HG03039 (cell line): ENCODE results near the gene ZNRF3.
"Not testable (repeated sequence)": the region's sequence is repeated elsewhere in the genome, so short reads cannot be mapped to it uniquely, and the experiment has no call there.

Experiments used
- ATAC-seq: cut with Tn5 transposase; IDR thresholded peaks from one replicate; pipeline ENCODE4 v1.9.1; 2021; ENCODE audit warnings: mild to moderate bottlenecking, moderate library complexity; ENCODE audit not compliant: unreplicated experiment

ZNRF3 gene

DNA sequence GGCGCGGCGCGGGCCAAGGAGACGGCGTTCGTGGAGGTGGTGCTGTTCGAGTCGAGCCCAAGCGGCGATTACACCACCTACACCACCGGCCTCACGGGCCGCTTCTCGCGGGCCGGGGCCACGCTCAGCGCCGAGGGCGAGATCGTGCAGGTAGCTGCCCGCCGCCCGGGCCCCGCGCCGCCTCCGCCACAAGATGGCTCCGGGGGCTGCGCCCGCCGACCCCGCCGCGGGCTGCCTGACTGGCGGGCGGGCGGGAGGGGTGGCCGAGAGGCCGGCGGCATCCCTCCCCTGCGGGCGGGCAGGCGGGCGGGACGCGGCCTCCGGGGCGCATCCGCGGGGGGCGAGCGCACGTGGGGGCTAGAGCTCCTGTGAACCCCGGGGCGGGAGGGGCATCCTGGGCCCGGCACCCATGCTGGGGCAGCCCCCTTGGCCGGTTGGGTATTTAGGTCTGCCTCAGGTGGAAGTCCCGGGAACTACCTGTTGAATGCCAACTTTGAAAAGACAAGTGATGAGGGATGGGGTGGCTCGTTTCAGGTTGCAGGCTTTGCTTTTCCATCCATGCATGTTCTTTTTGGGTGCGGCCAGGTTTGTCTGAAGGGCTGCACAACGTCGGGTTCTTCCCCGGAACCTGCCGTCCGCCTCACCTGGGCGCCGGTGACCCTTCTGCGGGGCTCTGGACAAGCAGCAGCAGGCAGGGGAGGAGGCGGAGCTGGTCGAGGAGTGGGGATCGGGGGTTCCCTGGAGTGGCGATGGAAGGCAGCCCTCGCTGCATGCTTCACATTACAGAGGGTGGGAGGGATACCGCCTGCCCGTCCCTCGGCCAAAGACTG is 760 bp downstream of the ZNRF3 start:
- ATAC-seq = peak; percentile 20

GRCh38 chr22:28884747-28885350 is 1.5 kb downstream of the ZNRF3 start:
- ATAC-seq = no peak

DNA sequence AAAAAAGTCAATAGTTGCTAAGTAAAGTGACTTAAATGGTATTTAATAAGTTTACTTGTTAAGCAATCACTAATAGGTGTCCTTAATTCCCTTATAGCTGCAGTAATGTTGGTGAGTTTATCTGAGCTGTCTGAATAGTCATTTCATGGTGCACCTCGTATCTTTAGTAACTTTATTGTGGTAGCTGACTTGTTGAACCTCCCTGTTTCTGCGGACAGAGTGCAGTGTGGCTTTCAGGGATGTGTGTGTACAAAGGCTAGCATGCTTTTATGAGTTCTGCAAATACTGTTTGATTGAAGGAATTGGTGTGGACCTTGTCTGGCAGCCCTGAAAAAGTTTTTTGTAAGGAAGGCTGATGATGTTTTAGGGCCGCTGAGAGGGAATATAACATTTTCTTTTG is 2.6 kb downstream of the ZNRF3 start:
- no peak for ATAC-seq

DNA sequence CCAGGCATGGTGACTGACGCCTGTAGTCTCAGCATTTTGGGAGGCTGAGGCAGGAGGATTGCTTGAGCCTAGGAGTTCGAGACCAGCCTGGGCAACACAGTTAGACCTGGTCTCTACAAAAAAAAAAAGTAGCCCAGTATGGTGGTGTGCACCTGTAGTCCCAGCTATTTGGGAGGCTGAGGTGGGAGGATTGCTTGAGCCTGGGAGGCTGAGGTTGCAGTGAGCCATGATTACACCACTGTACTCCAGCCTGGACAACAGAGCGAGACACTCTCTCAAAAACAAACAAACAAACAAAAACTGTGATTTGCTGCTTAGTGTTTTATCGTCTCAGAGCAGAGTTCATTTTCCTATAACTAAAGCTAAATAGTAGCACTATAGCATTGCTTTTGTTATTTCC is 3.3 kb downstream of the ZNRF3 start:
- not testable (repeated sequence) for ATAC-seq

DNA sequence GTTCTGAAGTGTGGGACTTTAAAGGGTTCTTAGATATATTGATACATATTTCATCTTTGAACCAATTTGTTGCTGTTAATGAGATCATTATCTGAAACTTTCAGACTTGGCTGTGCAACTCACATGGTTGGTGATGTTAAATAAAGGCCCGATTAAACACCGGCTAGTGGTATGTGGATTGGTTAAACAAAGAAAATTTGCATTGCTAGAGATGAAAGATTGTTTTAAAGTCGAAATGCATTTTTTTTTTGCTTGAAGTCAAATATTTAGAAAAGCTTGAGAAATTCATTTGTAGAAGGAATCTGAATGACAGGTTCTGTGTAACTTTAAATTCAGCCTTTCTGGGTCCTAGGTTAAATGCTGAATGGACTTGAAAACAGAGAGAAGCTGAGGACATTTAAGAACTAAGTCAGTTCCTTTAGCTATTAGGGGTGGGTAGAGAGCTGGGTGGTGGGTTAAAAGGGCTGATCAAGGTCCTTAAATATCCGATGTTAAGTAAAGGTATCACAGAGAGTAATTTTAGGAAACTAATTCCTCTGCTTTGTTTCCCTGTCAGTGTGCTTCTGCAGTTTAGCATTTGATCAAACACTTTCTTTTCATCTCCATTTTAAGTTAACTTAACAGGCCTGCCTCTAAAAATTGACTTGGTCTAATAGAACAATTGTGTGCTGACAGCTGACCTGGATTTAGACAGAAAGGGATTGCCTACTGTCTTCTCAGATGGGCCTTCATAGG is 4.5 kb downstream of the ZNRF3 start:
- no peak for ATAC-seq

DNA sequence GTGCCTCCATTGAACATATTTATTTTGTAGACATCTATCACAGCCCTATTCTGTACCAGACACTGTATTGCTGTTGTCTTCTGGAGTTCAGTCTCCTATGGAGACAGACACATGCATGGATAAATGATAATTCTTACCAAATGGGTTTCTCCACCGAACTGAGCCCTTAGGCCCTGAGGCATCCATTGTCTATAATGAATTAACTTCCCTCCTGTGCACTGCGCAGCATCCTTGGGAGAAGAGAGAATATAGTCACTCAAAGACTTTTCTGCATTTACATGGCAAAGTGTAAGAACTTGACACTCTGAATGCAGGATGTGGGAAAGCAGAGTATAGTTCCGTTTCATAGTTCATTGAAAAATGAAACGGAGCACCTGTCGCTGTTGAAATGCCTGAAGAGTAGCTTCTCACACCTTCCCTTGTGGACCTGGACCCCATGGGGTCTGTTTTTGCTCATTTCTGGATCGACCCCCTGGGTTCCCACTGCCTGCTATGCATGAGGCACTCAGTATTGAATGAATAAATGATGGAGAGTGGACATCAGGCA is 6.2 kb downstream of the ZNRF3 start:
- ATAC-seq = no peak

DNA sequence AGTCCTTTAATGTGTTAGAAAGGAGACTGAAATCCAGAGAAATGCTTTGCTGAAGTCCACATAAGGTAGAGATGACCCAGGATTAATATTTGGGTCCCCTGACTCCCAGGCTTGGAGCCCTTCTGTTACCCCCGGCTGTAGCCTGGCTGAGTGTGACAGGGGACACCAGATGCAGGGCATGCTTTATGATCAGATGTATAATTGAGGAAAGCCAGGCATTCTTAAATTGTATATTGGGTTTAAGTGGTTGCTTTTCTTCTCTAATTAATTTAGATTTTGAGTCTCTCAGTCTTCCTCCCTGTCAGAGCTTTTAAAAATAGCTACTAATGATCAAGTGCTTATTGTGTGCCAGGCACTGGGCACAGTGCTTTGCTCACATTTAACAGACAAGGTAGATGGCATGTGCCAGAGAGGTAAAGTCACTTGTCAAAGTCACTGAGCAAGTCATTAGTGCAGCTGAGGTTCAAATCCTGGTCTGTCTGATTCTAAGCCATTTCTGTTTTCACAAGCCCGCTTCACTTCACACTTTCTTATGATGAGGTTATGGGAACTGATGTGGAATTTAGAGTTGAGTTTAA is 7.9 kb downstream of the ZNRF3 start:
- ATAC-seq = no peak

DNA sequence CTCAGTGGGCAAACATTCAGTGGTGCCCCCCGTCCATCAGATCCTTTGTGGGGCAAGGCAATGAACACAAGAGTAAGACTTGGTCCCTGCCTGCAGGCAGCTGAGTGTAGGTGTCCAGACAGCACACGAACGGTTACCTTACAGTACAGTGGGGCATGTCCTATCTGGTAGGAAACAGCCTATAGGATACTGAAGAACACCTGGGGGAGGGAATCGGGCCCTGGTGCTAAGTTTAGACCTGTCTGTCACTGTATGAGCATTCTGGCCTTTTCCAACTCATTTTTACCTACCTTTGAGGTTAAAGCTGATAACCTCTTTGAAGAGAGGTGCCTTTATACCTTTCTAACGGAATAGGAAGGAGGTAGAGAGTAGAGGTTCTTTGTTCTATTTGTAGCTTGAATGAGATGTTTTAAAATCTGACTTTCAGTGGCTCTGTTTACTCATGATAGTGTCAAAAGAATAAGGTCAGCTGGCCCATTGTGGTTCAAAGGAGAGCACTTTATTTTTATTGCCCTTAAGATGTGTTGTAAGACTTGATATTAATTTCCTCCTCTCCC is 8.9 kb downstream of the ZNRF3 start:
- ATAC-seq = no peak

GRCh38 chr22:28893810-28894209 is 10.4 kb downstream of the ZNRF3 start:
- no peak for ATAC-seq

- ATAC-seq = no peak
Measured at GRCh38 chr22:28894334-28894733, 11.0 kb downstream of the ZNRF3 start.

- ATAC-seq = no peak
Measured at GRCh38 chr22:28894807-28895206, 11.4 kb downstream of the ZNRF3 start.

DNA sequence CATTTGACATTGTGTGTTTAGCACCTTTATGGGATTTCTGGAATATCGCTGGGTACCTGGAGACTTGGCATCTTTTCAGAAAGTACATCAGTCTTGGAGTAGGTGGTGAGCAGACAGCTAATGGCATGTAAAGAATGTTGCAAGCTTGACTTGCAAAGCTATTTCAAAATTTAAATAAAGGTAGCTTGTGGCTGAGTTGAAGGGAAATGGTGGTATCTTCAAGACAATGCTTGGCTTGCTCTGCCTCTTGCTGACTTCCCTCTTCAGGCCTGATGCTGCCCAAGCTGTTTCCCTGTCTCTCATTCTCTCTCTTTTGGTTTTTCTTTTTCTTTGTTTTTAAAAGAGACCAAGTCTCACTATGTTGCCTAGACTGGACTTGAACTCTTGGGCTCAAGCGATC is 13.2 kb downstream of the ZNRF3 start:
- no peak for ATAC-seq

DNA sequence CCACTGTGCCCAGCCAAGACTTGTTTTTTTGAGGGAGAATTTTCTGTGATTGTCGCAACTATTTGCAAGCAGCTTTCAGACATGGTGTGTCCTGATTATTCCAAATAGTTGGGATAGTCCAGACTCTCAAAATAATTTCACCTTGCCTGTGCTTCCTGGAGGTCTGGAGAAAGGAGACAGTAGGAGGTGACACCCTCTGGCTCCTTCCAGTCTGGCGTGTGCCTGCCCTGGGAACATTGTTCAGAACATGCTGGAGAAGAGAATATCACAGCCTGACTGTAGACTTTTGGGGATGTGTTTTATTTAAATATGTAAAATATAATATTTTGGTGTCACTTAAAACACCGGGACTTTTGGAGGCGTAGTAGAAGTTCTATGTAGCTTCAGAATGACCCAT is 14.9 kb downstream of the ZNRF3 start:
- no peak for ATAC-seq

DNA sequence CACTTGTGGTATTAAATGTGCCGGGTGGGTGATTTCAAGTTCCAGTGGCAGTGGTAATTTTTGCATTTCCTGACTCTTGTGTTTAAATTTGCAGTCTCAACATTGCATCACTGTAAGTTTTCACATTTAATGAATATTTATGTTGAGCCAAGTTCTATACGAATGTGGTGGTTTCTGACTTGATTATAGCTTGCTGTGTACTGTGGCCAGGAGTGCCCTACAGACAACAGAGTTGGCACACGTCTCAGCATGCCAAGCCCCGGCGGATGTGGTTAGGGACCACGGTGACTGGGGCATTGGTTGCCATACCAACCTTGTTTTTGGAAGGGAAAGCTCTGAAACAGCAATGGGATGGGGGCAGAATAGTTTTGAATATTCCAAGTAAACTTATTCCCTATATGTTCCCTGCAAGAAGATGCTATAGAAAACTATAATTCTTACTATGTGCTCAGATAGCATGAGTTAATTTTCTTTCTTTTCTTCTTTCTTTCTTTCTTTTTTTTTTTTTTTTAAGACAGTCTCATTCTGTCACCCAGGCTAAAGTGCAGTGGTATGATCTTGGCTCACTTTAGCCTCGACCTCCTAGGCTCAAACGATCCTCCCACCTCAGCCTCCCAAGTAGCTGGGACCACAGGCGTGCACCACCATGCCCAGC is 16.0 kb downstream of the ZNRF3 start:
- ATAC-seq = no peak

GRCh38 chr22:28900379-28900925 is 17.1 kb downstream of the ZNRF3 start:
- ATAC-seq = no peak

- ATAC-seq = no peak
Measured at GRCh38 chr22:28902490-28902889, 19.1 kb downstream of the ZNRF3 start.

- no peak for ATAC-seq
Measured at GRCh38 chr22:28903080-28903479, 19.7 kb downstream of the ZNRF3 start.

DNA sequence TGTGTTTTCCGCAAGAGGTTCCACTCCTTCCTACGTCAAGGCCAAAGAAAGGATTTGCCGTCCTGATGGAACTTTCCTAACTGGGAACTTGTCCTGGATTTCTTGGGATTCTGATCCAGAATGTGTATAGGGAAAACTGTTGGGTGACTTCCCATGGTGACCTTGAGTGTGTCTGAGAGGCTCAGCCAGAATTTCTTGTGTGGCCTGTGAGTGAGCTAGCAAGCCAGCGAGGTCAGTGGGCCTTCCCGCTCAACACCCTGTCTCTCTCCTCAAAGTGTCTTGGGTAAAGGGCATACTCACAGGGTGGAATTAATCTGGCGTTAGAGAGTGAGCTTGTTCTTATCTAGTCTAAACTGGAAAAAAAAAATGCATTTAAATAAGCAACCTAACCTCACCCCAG is 20.4 kb downstream of the ZNRF3 start:
- no peak for ATAC-seq

DNA sequence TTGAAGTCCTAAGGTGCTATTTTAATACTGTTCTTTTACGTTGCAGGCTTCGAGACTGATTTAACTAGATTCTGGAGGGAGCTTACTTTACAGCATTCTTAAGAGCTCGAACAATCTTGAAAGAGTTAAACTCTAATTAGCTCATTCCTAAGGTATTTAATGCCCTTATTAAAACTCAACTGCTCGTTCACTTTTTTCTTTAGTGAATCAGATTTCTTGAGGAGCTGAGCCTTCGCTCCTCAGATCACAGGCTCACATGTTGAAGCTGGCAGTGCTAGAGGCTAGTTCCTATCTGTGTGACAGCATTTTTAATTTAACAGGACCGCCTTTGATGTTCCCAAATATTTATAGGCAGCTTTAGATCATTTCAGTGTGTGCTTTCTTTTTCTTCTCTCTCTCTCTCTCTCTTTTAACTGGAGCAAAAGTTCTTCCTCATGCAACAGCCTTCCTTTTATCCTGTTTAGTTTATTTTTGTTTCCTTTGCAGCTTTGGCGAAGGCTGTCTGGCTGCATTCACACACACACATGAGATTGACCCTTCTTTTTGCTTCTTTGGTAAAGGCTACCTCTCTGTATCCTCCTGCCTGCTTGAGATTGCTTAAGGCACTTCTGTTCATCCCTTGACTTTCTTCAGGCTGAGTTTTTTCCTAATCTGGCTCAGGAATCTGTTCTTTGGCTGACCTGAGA is 21.0 kb downstream of the ZNRF3 start:
- ATAC-seq = no peak
